GM21529 (cell line): Measurements from ENCODE around the gene CCL27.

Experiments used
- ATAC-seq: cut with Tn5 transposase; IDR thresholded peaks from one replicate; pipeline ENCODE4 v1.9.1; 2021; ENCODE audit not compliant: unreplicated experiment

The CCL27 gene

GRCh38 chr9:34662526-34663302, at the start of gene CCL27:
Gene CCL27 (minus strand): TSS chr9:34662657. CDS start chr9:34662633, 24 bp downstream.
- ATAC-seq = no peak

- no peak for ATAC-seq
These were observed 49.7 kb upstream of the CCL27 start for GRCh38 chr9:34712140-34712539.

- no peak for ATAC-seq
These were observed 47.6 kb upstream of the CCL27 start, which contains the start of gene CCL21 for GRCh38 chr9:34710023-34710422. Gene CCL21 (minus strand): TSS chr9:34710136. CDS start chr9:34710066, 70 bp downstream.

- ATAC-seq = no peak
These were observed 46.9 kb upstream of the CCL27 start for GRCh38 chr9:34709196-34709978.

GRCh38 chr9:34707130-34707529, 44.7 kb upstream of the CCL27 start:
- no peak for ATAC-seq

- peak; percentile 74 for ATAC-seq
These were observed 39.6 kb upstream of the CCL27 start for GRCh38 chr9:34701769-34702736.

- ATAC-seq = peak; percentile 71
These were observed 38.7 kb upstream of the CCL27 start for GRCh38 chr9:34701023-34701768.

- no peak for ATAC-seq
These were observed 32.4 kb upstream of the CCL27 start for GRCh38 chr9:34694811-34695210.

- ATAC-seq = no peak
These were observed 31.1 kb upstream of the CCL27 start for GRCh38 chr9:34693560-34693959.

GRCh38 chr9:34691936-34692315, 29.5 kb upstream of the CCL27 start:
- ATAC-seq = no peak

GRCh38 chr9:34690983-34691935, 28.8 kb upstream of the CCL27 start, which contains the start of gene CCL19:
Gene CCL19 (minus strand): TSS chr9:34691276. CDS start chr9:34691139, 137 bp downstream.
- no peak for ATAC-seq

- ATAC-seq = no peak
These were observed 27.1 kb upstream of the CCL27 start for GRCh38 chr9:34689512-34689911.

- ATAC-seq = no peak
These were observed 26.6 kb upstream of the CCL27 start for GRCh38 chr9:34689116-34689470.

GRCh38 chr9:34688329-34689115, 26.1 kb upstream of the CCL27 start:
- ATAC-seq = no peak

GRCh38 chr9:34687276-34688030, 25.0 kb upstream of the CCL27 start:
- ATAC-seq = no peak

GRCh38 chr9:34686732-34687131, 24.3 kb upstream of the CCL27 start:
- no peak for ATAC-seq

- no peak for ATAC-seq
These were observed 23.8 kb upstream of the CCL27 start for GRCh38 chr9:34686231-34686630.

- no peak for ATAC-seq
These were observed 23.1 kb upstream of the CCL27 start for GRCh38 chr9:34685591-34685990.
